WERI-Rb-1 (cell line): ENCODE data around the gene UNC13B.

Source experiments
- DNase-seq: peaks from one replicate; pipeline ENCODE4 v3.0.0-alpha.2; 2020
- H3K27ac ChIP-seq: fragments of 250-450 bp; sonication (Bioruptor Pico); 2 replicates; pipeline ENCODE4 v1.5.1; 2020; ENCODE audit warnings: mild to moderate bottlenecking, moderate library complexity
- H3K27me3 ChIP-seq: fragments of 250-450 bp; sonication (Bioruptor Pico); 2 replicates; pipeline ENCODE4 v1.5.1; 2021; ENCODE audit warnings: mild to moderate bottlenecking, low read depth, moderate library complexity; ENCODE audit not compliant: insufficient read depth, severe bottlenecking
- H3K36me3 ChIP-seq: fragments of 250-450 bp; sonication (Bioruptor Pico); 2 replicates; pipeline ENCODE4 v1.5.1; 2020; ENCODE audit warnings: mild to moderate bottlenecking, moderate library complexity
- H3K4me3 ChIP-seq: 2 replicates; pipeline ENCODE4 v1.5.1; 2011; ENCODE audit warnings: low read depth, mild to moderate bottlenecking, control low read depth, low read length
- H3K9me3 ChIP-seq: fragments of 250-450 bp; sonication (Bioruptor Pico); 2 replicates; pipeline ENCODE4 v1.5.1; 2021; ENCODE audit warnings: mild to moderate bottlenecking, moderate library complexity; ENCODE audit not compliant: severe bottlenecking
- CTCF ChIP-seq: IDR thresholded peaks from 2 replicates; pipeline ENCODE4 v1.5.1; 2011; ENCODE audit warnings: low read depth, mild to moderate bottlenecking, control low read depth, inconsistent platforms, low read length

The UNC13B gene

GRCh38 chr9:35324966-35325365 is 163.2 kb downstream of the UNC13B start:
- H3K27ac ChIP-seq: no peak overlapping the region
- no peak for DNase-seq
- no peak for TF ChIP-seq CTCF
- H3K36me3 ChIP-seq: no peaks in the 10 kb centered on the region; the same call in 1 of the 2 replicates
- H3K27me3 ChIP-seq: no peaks in the 10 kb centered on the region
- no peaks in the 10 kb centered on the region for H3K9me3 ChIP-seq
- no peak overlapping the region for H3K4me3 ChIP-seq

DNA sequence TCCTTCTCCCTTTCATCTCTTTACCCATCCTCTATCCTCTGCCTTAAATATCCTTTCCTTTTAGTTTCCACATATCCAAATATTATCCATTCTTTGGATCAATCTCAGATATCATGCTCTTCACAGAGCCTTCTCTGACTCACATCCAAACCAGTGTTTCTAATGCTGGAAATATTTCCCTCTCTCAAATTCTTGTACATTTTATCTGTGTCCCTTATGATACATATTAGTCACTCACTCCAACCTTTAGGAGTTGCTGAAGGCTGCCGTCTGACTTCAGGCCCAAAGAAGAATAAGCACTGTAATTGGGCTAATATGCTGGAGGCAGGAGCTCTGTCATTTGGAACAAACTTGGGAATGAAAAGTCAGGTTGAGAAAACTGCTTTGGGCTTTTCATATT is 171.7 kb downstream of the UNC13B start:
- no peak overlapping the region for H3K27ac ChIP-seq

DNA sequence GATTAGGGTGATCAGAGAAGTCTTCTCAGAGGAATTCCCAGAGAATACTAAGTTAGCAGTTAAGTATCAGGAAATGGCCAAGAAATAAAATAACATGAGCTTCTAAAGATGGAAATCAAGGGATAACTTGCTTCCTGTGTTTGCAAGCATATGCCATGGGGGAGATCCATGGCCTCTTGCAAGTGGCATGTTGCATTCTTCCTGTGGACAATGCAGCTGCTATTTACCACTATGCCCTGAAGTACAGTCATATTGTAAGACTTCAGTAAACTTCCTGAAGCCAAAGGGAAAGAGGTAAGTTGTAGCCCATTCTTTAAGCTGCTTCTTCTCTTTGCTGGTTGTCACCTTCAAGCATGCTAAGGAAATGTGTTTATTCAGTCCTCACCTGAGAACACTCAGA is 173.4 kb downstream of the UNC13B start:
- H3K9me3 ChIP-seq: no peaks in the 10 kb centered on the region
- H3K27me3 ChIP-seq: no peaks in the 10 kb centered on the region
- no peak overlapping the region for H3K4me3 ChIP-seq
- TF ChIP-seq CTCF: no peak
- no peak overlapping the region for H3K27ac ChIP-seq
- H3K36me3 ChIP-seq: no peaks in the 10 kb centered on the region
- DNase-seq: no peak

More for the DNA sequence above, 171.7 kb downstream of the UNC13B start:
- H3K9me3 ChIP-seq: no peaks in the 10 kb centered on the region
- no peaks in the 10 kb centered on the region for H3K36me3 ChIP-seq
- no peaks in the 10 kb centered on the region for H3K27me3 ChIP-seq
- DNase-seq: no peak
- no peak for TF ChIP-seq CTCF
- no peak overlapping the region for H3K4me3 ChIP-seq

DNA sequence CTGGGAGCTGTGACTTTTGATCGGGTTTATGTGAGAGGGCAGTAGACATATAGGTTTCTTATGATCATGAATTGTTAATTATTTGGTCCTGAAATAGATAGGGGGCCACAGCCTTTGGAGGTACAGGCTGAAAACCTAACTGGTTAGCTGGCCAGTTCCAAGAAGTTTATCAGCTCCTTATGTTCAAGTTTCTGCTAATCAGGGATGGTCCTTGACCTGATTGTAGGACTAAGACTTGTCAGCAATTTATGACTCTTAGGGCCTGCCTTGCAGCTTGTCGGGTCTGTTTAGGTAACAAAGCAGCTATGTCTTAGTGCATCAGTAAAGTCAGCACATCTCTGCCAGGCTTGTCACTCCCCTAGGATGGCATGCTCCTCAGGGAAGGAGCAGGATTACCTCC is 176.3 kb downstream of the UNC13B start:
- H3K27me3 ChIP-seq: no peaks in the 10 kb centered on the region
- no peaks in the 10 kb centered on the region for H3K36me3 ChIP-seq
- no peak for DNase-seq
- H3K9me3 ChIP-seq: no peaks in the 10 kb centered on the region
- no peak overlapping the region for H3K4me3 ChIP-seq
- TF ChIP-seq CTCF: no peak
- no peak overlapping the region for H3K27ac ChIP-seq

- no peak for DNase-seq
These were observed 176.9 kb downstream of the UNC13B start for GRCh38 chr9:35338561-35339274.

More at GRCh38 chr9:35338561-35339274, 176.9 kb downstream of the UNC13B start:
- no peak for TF ChIP-seq CTCF
- H3K36me3 ChIP-seq: no peaks in the 10 kb centered on the region
- H3K4me3 ChIP-seq: no peak overlapping the region
- no peaks in the 10 kb centered on the region for H3K27me3 ChIP-seq
- H3K27ac ChIP-seq: no peak overlapping the region
- H3K9me3 ChIP-seq: no peaks in the 10 kb centered on the region
